SK-N-SH treated with all-trans-retinoic acid at 6 μM for 48 hours (cell line): ENCODE measurements around the gene TBC1D22B.

Experiments used
- ATAC-seq: fragments of 200-7000 bp; cut with Tn5 transposase; 3 replicates; pipeline ENCODE4 v1.9.1; 2020; ENCODE audit warnings: mild to moderate bottlenecking, moderate library complexity
- ARNTL ChIP-seq: fragments of 450-650 bp; formaldehyde crosslinking; IDR thresholded peaks from 2 replicates; pipeline ENCODE4 v1.5.0; 2020; ENCODE audit warnings: low read depth, mild to moderate bottlenecking, moderate library complexity, borderline replicate concordance
- CSDC2 ChIP-seq: fragments of 250-450 bp; sonication (Bioruptor Pico); IDR thresholded peaks from 2 replicates; pipeline ENCODE4 v1.5.0; 2020; ENCODE audit warnings: mild to moderate bottlenecking, moderate library complexity
- ESRRG ChIP-seq: fragments of 250-450 bp; sonication (Bioruptor Pico); IDR thresholded peaks from 2 replicates; pipeline ENCODE4 v1.6.1; 2021; ENCODE audit warnings: mild to moderate bottlenecking
- ISL1 ChIP-seq: fragments of 250-450 bp; sonication (Bioruptor Pico); IDR thresholded peaks from 2 replicates; pipeline ENCODE4 v2.1.2; 2022; ENCODE audit warnings: mild to moderate bottlenecking, moderate library complexity
- OSR1 ChIP-seq: fragments of 250-450 bp; sonication (Bioruptor Pico); IDR thresholded peaks from 2 replicates; pipeline ENCODE4 v1.8.0; 2022; ENCODE audit warnings: moderate library complexity, mild to moderate bottlenecking, inconsistent platforms
- PPARA ChIP-seq: fragments of 250-450 bp; sonication (Bioruptor Pico); IDR thresholded peaks from 2 replicates; pipeline ENCODE4 v1.5.0; 2020; ENCODE audit warnings: mild to moderate bottlenecking, borderline replicate concordance
- RARB ChIP-seq: fragments of 250-450 bp; sonication (Bioruptor Pico); IDR thresholded peaks from 2 replicates; pipeline ENCODE4 v1.8.0; 2021; ENCODE audit warnings: mild to moderate bottlenecking, moderate library complexity
- SNAI2 ChIP-seq: fragments of 250-450 bp; sonication (Bioruptor Pico); IDR thresholded peaks from 2 replicates; pipeline ENCODE4 v1.5.0; 2020; ENCODE audit warnings: mild to moderate bottlenecking, moderate library complexity
- TCF4 ChIP-seq: fragments of 250-450 bp; sonication (Bioruptor Pico); IDR thresholded peaks from 2 replicates; pipeline ENCODE4 v1.8.0; 2021; ENCODE audit warnings: mild to moderate bottlenecking, moderate library complexity, borderline replicate concordance
- TOX ChIP-seq: fragments of 250-450 bp; sonication (Bioruptor Pico); IDR thresholded peaks from 2 replicates; pipeline ENCODE4 v1.8.0; 2021; ENCODE audit warnings: mild to moderate bottlenecking, moderate library complexity, borderline replicate concordance
- ZC3H10 ChIP-seq: fragments of 250-450 bp; sonication (Bioruptor Pico); IDR thresholded peaks from 2 replicates; pipeline ENCODE4 v1.5.1; 2021; ENCODE audit warnings: mild to moderate bottlenecking, moderate library complexity
- ZFP3 ChIP-seq: fragments of 250-450 bp; sonication (Bioruptor Pico); IDR thresholded peaks from 2 replicates; pipeline ENCODE4 v1.5.0; 2020; ENCODE audit warnings: mild to moderate bottlenecking, moderate library complexity
- ZNF70 ChIP-seq: fragments of 450-650 bp; formaldehyde crosslinking; IDR thresholded peaks from 2 replicates; pipeline ENCODE4 v1.5.0; 2020; ENCODE audit warnings: mild to moderate bottlenecking, moderate library complexity
- ZNF8 ChIP-seq: fragments of 450-650 bp; formaldehyde crosslinking; IDR thresholded peaks from 2 replicates; pipeline ENCODE4 v1.5.0; 2020; ENCODE audit warnings: mild to moderate bottlenecking, moderate library complexity
- TF ChIP-seq, protein P1 (sequence below): fragments of 250-450 bp; sonication (Bioruptor Pico); IDR thresholded peaks from 2 replicates; pipeline ENCODE4 v1.5.1; 2021; ENCODE audit warnings: mild to moderate bottlenecking, moderate library complexity
- TF ChIP-seq, protein P2 (sequence below): fragments of 250-450 bp; sonication (Bioruptor Pico); IDR thresholded peaks from 2 replicates; pipeline ENCODE4 v1.8.0; 2021; ENCODE audit warnings: low read depth, mild to moderate bottlenecking, moderate library complexity, borderline replicate concordance
- TF ChIP-seq, protein P3 (sequence below): fragments of 250-450 bp; sonication (Bioruptor Pico); IDR thresholded peaks from 2 replicates; pipeline ENCODE4 v1.8.0; 2020; ENCODE audit warnings: mild to moderate bottlenecking, moderate library complexity, borderline replicate concordance
- TF ChIP-seq, protein P4 (sequence below): fragments of 250-450 bp; sonication (Bioruptor Pico); IDR thresholded peaks from 2 replicates; pipeline ENCODE4 v1.5.1; 2020; ENCODE audit warnings: low read depth, mild to moderate bottlenecking, moderate library complexity

The TBC1D22B gene

DNA sequence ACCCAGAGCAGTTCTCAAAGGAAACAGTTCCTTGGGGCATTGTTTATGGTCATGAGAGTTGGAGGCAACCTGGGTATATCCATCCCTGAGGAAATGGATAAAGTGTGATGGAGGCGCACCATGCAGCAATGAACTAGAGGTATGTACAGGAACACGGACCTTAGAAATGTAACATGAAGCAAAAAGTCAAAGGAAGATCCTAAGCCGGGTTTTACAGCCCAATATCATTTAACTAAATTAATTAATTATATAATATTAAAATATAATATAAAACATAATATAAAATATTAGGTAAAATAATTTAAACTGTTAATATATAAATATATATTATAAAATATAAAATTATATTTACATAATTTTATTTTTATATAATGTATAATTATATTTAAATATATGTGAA lies 52.1 kb downstream of the TBC1D22B start:
- ATAC-seq, result no peak
- TF ChIP-seq ESRRG (CRISPR knock-in tag) (no peak), PPARA (CRISPR knock-in tag) (no peak)
- TF ChIP-seq, all 23 proteins: peak for 0

DNA sequence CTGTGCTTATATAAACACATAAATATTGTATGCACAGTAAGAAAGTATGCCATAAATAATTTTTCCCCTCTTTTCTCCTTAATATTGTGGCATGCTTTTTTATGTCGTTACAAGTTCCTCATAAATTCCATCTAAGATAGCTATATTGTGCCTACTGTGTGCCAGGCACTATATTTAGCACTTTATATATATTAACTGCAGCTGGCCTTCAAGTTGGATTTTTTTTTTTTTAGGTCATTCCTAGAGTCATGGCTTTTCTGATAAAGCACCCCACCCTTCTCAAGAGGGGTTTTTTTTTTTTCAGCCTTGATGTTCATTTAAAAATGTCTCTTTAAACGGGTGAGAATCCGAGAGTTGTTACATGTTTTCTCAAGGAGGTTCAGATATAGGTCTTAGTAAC lies 53.4 kb downstream of the TBC1D22B start:
- no peak for ATAC-seq
- TF ChIP-seq ZNF70 (CRISPR knock-in tag) (no peak), ZNF8 (CRISPR knock-in tag) (no peak)
- TF ChIP-seq, protein P1, sequence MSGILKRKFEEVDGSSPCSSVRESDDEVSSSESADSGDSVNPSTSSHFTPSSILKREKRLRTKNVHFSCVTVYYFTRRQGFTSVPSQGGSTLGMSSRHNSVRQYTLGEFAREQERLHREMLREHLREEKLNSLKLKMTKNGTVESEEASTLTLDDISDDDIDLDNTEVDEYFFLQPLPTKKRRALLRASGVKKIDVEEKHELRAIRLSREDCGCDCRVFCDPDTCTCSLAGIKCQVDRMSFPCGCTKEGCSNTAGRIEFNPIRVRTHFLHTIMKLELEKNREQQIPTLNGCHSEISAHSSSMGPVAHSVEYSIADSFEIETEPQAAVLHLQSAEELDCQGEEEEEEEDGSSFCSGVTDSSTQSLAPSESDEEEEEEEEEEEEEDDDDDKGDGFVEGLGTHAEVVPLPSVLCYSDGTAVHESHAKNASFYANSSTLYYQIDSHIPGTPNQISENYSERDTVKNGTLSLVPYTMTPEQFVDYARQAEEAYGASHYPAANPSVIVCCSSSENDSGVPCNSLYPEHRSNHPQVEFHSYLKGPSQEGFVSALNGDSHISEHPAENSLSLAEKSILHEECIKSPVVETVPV (CRISPR knock-in tag), result no peak
- TF ChIP-seq, protein P2, sequence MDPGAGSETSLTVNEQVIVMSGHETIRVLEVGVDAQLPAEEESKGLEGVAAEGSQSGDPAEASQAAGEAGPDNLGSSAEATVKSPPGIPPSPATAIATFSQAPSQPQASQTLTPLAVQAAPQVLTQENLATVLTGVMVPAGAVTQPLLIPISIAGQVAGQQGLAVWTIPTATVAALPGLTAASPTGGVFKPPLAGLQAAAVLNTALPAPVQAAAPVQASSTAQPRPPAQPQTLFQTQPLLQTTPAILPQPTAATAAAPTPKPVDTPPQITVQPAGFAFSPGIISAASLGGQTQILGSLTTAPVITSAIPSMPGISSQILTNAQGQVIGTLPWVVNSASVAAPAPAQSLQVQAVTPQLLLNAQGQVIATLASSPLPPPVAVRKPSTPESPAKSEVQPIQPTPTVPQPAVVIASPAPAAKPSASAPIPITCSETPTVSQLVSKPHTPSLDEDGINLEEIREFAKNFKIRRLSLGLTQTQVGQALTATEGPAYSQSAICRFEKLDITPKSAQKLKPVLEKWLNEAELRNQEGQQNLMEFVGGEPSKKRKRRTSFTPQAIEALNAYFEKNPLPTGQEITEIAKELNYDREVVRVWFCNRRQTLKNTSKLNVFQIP, result no peak
- TF ChIP-seq, all 23 proteins: peak for 0

DNA sequence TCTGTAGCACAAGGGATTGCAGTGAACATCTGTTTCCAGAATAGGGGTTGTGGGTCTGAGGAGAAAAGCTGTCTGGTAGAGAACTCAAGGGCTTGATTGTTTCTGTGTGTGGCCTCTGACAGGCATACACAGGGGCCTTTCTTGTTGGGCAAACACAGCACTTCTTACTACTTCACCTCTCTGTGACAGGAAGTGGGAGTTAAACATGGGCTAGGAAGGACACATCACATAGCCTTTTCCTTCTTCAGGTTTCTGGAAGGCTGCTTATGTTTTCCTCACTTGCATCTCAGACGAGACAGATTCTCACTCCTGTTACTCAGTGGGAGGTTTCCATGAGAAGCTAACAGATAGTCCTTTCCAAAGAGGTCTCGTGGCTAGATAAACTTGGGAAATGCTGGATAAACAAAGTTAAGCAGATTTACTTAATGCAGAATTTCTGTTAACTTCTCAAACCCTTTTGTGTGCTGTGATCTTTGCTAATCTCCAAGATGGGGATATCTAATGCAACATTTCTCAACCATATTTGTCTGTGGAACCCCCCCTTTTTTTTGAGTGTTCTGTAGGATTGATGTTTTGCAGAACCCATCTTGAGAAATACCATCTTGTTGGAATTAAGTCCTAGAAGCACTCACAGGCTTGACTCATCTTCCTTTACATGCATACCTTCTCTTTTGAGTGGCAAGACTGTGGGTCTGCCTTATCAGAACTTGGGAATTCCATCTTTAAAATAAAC lies 54.3 kb downstream of the TBC1D22B start:
- peak; percentile 71 for ATAC-seq
- TF ChIP-seq ISL1 (CRISPR knock-in tag) (peak; percentile 90), ZFP3 (no peak), SNAI2 (no peak)
- TF ChIP-seq, protein P3, sequence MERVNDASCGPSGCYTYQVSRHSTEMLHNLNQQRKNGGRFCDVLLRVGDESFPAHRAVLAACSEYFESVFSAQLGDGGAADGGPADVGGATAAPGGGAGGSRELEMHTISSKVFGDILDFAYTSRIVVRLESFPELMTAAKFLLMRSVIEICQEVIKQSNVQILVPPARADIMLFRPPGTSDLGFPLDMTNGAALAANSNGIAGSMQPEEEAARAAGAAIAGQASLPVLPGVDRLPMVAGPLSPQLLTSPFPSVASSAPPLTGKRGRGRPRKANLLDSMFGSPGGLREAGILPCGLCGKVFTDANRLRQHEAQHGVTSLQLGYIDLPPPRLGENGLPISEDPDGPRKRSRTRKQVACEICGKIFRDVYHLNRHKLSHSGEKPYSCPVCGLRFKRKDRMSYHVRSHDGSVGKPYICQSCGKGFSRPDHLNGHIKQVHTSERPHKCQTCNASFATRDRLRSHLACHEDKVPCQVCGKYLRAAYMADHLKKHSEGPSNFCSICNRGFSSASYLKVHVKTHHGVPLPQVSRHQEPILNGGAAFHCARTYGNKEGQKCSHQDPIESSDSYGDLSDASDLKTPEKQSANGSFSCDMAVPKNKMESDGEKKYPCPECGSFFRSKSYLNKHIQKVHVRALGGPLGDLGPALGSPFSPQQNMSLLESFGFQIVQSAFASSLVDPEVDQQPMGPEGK (CRISPR knock-in tag), result peak; percentile 53; the same call in 1 of the 2 replicates
- TF ChIP-seq, protein P2, result no peak
- TF ChIP-seq, all 23 proteins: peak for 2

DNA sequence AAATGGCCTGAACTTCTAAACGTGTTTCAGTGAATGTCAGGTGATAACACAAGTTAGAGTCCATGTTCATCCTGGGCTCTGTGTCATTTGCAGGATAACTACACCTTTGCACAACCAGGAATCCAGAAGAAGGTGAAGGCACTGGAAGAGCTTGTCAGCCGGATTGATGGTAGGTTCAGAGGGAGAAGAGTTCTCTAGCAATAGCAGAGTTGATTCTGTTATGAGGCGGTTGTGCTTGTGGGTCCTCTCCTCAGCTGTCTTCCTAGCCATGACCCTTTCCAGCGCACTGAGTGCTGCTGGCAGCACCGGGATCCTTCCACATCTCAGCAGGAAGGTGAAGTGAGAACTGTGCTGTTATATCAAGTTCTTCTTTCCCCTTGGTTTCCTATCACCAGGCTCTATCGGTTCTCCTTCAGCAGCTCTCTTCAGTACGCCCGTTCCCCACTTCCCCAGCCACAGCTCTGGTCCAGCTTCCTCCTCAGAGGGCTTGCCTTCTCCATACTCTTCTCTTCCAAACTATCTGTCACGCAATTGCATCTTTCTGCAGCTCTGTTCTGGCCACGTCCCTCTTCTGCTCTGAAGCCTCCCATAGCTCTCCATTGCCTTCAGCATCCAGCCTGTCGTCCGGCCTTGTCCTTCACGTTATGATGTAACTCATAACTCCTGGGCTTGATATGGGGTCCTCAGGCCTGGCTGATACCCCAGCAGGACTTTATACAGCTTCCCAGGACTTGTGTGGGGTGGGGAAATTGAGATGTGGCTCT lies 56.3 kb downstream of the TBC1D22B start:
- ATAC-seq, result no peak
- no peak for TF ChIP-seq ZNF70 (CRISPR knock-in tag)
- no peak for TF ChIP-seq ESRRG (CRISPR knock-in tag)
- no peak for TF ChIP-seq CSDC2 (CRISPR knock-in tag)
- no peak for TF ChIP-seq OSR1 (CRISPR knock-in tag)
- TF ChIP-seq ZC3H10 (CRISPR knock-in tag), result no peak
- TF ChIP-seq RARB (CRISPR knock-in tag), result no peak
- TF ChIP-seq, protein P1 (CRISPR knock-in tag), result no peak
- TF ChIP-seq, protein P4, sequence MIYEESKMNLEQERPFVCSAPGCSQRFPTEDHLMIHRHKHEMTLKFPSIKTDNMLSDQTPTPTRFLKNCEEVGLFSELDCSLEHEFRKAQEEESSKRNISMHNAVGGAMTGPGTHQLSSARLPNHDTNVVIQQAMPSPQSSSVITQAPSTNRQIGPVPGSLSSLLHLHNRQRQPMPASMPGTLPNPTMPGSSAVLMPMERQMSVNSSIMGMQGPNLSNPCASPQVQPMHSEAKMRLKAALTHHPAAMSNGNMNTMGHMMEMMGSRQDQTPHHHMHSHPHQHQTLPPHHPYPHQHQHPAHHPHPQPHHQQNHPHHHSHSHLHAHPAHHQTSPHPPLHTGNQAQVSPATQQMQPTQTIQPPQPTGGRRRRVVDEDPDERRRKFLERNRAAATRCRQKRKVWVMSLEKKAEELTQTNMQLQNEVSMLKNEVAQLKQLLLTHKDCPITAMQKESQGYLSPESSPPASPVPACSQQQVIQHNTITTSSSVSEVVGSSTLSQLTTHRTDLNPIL (CRISPR knock-in tag), result no peak
- no peak for TF ChIP-seq ZNF8 (CRISPR knock-in tag)
- TF ChIP-seq, protein P3 (CRISPR knock-in tag), result no peak
- no peak for TF ChIP-seq TCF4 (CRISPR knock-in tag)
- TF ChIP-seq, protein P2, result no peak
- no peak for TF ChIP-seq TOX (CRISPR knock-in tag)
- no peak for TF ChIP-seq ARNTL (CRISPR knock-in tag)
- no peak for TF ChIP-seq SNAI2
